A673 (cell line): Measurements from ENCODE around the gene MAGEB16. TPM values are rescaled to one million over a fixed set of nuclear protein-coding genes. Genes with fewer than 3 reads are reported as not detected.

Source experiments
- BruUV-seq: library from RNA; stranded (reverse); fragments of 400-500 nt; replicated peaks from 2 replicates; lab custom pipeline; 2021; lab: Mats Ljungman, UMichigan
- CTCF ChIA-PET: fragments of 300-600 bp; sonication (Branson Sonifier 250); formaldehyde crosslinking; loops from one replicate; lab custom pipeline; 2022; ENCODE audit warnings: antibody characterized with exemption; lab: Charles Lee
- POLR2A ChIA-PET: fragments of 300-600 bp; sonication (Branson Sonifier 250); formaldehyde crosslinking; loops from one replicate; lab custom pipeline; 2022; ENCODE audit warnings: antibody characterized with exemption; ENCODE audit not compliant: low non-redundant PET; lab: Charles Lee
- DNase-seq: peaks from one replicate; pipeline ENCODE4 v3.0.0-alpha.2; 2015; ENCODE audit warnings: low spot score
- H3K27ac ChIP-seq: fragments of 200-600 bp; sonication (generic); 2 replicates; pipeline ENCODE4 v1.5.1; 2016; ENCODE audit warnings: mixed run types, low read depth, mild to moderate bottlenecking, mixed read lengths, antibody characterized with exemption, low read length; ENCODE audit not compliant: poor library complexity, severe bottlenecking
- H3K27me3 ChIP-seq: fragments of 200-600 bp; sonication (generic); replicated peaks from 2 replicates; pipeline ENCODE4 v1.6.1; 2017; ENCODE audit warnings: mixed run types, low read depth, mild to moderate bottlenecking, mixed read lengths, antibody characterized with exemption, low read length; ENCODE audit not compliant: insufficient read depth, poor library complexity
- H3K36me3 ChIP-seq: fragments of 200-600 bp; sonication (generic); 2 replicates; pipeline ENCODE4 v1.6.1; 2016; ENCODE audit warnings: mixed run types, mild to moderate bottlenecking, mixed read lengths, antibody characterized with exemption, low read length; ENCODE audit not compliant: insufficient read depth, poor library complexity, severe bottlenecking
- H3K4me1 ChIP-seq: fragments of 200-600 bp; sonication (generic); 2 replicates; pipeline ENCODE4 v1.6.1; 2017; ENCODE audit warnings: mixed run types, mild to moderate bottlenecking, mixed read lengths, antibody characterized with exemption, low read length; ENCODE audit not compliant: insufficient read depth, poor library complexity, severe bottlenecking
- H3K4me3 ChIP-seq: fragments of 200-600 bp; sonication (generic); 2 replicates; pipeline ENCODE4 v1.5.1; 2016; ENCODE audit warnings: low read depth, mixed run types, mild to moderate bottlenecking, mixed read lengths, low read length; ENCODE audit not compliant: poor library complexity, severe bottlenecking
- H3K9me3 ChIP-seq: fragments of 200-600 bp; sonication (generic); 2 replicates; pipeline ENCODE4 v1.6.1; 2016; ENCODE audit warnings: mixed run types, low read depth, mild to moderate bottlenecking, mixed read lengths, antibody characterized with exemption, low read length; ENCODE audit not compliant: poor library complexity, severe bottlenecking
- EZH2 ChIP-seq: fragments of 200-600 bp; sonication (generic); IDR thresholded peaks from 2 replicates; pipeline ENCODE4 v1.6.1; 2017; ENCODE audit warnings: borderline replicate concordance, low read depth, mild to moderate bottlenecking, mixed read lengths, antibody characterized with exemption, low read length; ENCODE audit not compliant: poor library complexity, severe bottlenecking
- intact Hi-C: fragments of 100-400 bp; cut with micrococcal nuclease; formaldehyde crosslinking; loops from one replicate; pipeline ENCODE4 v1.10.0; 2022; ENCODE audit not compliant: unreplicated experiment
- total RNA-seq: library from RNA; stranded (reverse); gene quantifications from 2 replicates; pipeline ENCODE4 v1.2.3, GENCODE V29; 2021
- TF ChIP-seq, protein P1 (sequence below): fragments of 300-800, 200-600 bp; sonication (generic); conservative IDR thresholded peaks from 2 replicates; pipeline ENCODE4 v1.5.1; 2017; ENCODE audit warnings: low read depth, mild to moderate bottlenecking, antibody characterized with exemption, low read length, moderate library complexity, mixed read lengths

MAGEB16 gene
- total RNA-seq, 1 experiment from 2014 or later, result not detected

DNA sequence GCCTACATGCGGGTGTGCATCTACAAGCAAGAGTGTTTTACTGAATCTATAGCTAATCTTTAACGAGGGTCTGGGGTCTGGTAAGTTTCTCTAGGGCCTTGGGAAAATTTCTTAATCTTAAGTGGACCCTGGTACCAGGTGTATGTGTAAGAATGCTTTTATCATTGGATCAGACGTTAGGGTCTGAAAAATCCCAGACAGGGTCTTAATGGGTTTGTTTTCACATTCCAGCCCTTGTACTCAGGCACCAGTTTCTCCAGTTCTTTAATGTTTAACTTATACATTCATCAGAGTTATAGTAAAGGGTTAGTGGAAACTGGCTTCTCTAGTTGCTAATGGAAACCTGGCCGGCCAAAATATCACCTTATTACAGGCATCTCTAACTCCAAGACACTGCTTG is 11.6 kb downstream of the MAGEB16 start:
- BruUV-seq, result no TSS peak
- Histone ChIP-seq H3K4me3 (no peak overlapping the region), H3K36me3 (no peaks in the 10 kb centered on the region), H3K9me3 (peaks cover 4% of the 10 kb centered on the region), H3K27ac (no peak overlapping the region), H3K4me1 (no peaks in the 10 kb centered on the region), H3K27me3 (no peaks in the 10 kb centered on the region)
- intact Hi-C loops, result no loop called here
- no peak for TF ChIP-seq EZH2
- TF ChIP-seq, protein P1, sequence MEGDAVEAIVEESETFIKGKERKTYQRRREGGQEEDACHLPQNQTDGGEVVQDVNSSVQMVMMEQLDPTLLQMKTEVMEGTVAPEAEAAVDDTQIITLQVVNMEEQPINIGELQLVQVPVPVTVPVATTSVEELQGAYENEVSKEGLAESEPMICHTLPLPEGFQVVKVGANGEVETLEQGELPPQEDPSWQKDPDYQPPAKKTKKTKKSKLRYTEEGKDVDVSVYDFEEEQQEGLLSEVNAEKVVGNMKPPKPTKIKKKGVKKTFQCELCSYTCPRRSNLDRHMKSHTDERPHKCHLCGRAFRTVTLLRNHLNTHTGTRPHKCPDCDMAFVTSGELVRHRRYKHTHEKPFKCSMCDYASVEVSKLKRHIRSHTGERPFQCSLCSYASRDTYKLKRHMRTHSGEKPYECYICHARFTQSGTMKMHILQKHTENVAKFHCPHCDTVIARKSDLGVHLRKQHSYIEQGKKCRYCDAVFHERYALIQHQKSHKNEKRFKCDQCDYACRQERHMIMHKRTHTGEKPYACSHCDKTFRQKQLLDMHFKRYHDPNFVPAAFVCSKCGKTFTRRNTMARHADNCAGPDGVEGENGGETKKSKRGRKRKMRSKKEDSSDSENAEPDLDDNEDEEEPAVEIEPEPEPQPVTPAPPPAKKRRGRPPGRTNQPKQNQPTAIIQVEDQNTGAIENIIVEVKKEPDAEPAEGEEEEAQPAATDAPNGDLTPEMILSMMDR, result no peak
- POLR2A ChIA-PET, result no interaction called here
- no peak for DNase-seq
- CTCF ChIA-PET, result no interaction called here

DNA sequence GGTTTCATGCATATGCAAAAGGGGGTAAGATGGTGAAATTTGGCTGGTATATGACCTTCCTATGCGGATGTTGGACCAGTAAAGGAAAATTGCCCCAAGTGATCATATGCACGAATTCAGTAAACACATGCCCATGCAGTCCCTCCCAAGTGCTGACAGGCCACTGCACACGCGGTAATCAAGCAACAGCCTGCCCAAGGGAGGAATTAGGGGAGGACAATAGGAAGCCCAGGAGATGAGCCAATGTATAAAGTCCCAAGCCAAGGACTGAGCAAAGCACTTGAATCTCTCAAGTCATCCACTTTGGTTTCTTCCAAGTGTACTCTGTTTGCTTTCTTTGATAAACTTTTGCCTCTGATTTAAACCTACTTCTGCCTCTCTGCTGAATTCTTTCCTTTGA is 21.1 kb downstream of the MAGEB16 start:
- no peaks in the 10 kb centered on the region for H3K36me3 ChIP-seq
- no peaks in the 10 kb centered on the region for H3K27me3 ChIP-seq
- H3K9me3 ChIP-seq, result no peaks in the 10 kb centered on the region
- ChIA-PET POLR2A (no interaction called here), CTCF (no interaction called here)
- H3K4me3 ChIP-seq, result no peak overlapping the region
- no peak for TF ChIP-seq EZH2
- TF ChIP-seq, protein P1, result no peak
- no TSS peak for BruUV-seq
- peaks cover 5% of the 10 kb centered on the region for H3K4me1 ChIP-seq
- no peak overlapping the region for H3K27ac ChIP-seq
- intact Hi-C loops, result no loop called here
- no peak for DNase-seq

DNA sequence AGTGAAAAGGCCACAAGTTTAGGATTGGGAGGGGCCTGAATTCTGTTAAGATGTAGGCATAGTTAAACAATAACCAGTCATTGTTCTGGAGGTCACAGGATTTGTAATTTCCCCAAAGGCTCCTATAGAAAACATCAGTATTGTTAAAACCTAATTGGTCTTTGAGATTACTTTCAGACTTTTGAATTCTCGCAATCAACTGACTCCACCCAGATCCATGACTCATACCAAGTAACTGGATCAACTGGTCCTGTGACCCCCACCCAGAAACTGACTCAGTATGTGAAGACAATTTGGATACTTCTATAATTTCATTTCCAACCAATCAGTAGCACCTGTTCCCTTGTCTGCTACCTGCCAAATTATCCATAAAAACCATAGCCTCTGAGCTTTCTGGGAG is 28.4 kb downstream of the MAGEB16 start:
- intact Hi-C loops, result no loop called here
- TF ChIP-seq, protein P1, result no peak
- TF ChIP-seq EZH2, result no peak
- Histone ChIP-seq H3K27me3 (no peaks in the 10 kb centered on the region), H3K36me3 (no peaks in the 10 kb centered on the region), H3K4me1 (no peaks in the 10 kb centered on the region), H3K27ac (no peak overlapping the region), H3K9me3 (no peaks in the 10 kb centered on the region), H3K4me3 (no peak overlapping the region)
- CTCF ChIA-PET, result no interaction called here
- peak; percentile 23 for DNase-seq
- POLR2A ChIA-PET, result no interaction called here
- BruUV-seq, result no TSS peak
